Body of pancreas (tissue), 4 donors: Measurements from ENCODE around the gene ZNF727. TPM values are rescaled to one million over a fixed set of nuclear protein-coding genes. Genes with fewer than 3 reads are reported as not detected.
A peak's percentile ranks its signal among the peaks of the same experiment; 100 is the strongest.
"Not testable (repeated sequence)": the region's sequence is repeated elsewhere in the genome, so short reads cannot be mapped to it uniquely, and the experiment has no call there.

ENCODE experiments used
- ATAC-seq: fragments of 150-250 bp; one replicate; pipeline ENCODE4 v1.9.1; 2016
- DNase-seq, 4 donors: peaks; one replicate each; pipeline ENCODE4 v3.0.0-alpha.2; 2019
- H3K27ac ChIP-seq, 4 donors: fragments of 200-600 bp; sonication (generic); 1 replicate in 3 of 4; 2 replicates in 1 of 4; pipeline versions ENCODE4 v1.5.1 to v1.6.1; 2016 to 2019; ENCODE audit warnings: mild to moderate bottlenecking in 1 of 4, mixed read lengths in 1 of 4, moderate library complexity in 1 of 4
- H3K27me3 ChIP-seq, 2 donors: fragments of 200-600 bp; sonication (generic); one replicate each; pipeline ENCODE4 v1.6.0; 2016; ENCODE audit warnings: mild to moderate bottlenecking in 1 of 2
- H3K36me3 ChIP-seq, 2 donors: fragments of 200-600 bp; sonication (generic); replicated peaks in 1 of 2; 2 replicates each; pipeline ENCODE4 v1.5.1; 2016; ENCODE audit warnings: low read depth in 2 of 2; ENCODE audit not compliant: insufficient read depth in 1 of 2
- H3K4me1 ChIP-seq: fragments of 200-600 bp; sonication (generic); one replicate; pipeline ENCODE4 v1.6.0; 2016
- H3K4me3 ChIP-seq, 2 donors: fragments of 200-600 bp; sonication (generic); 1 replicate in 1 of 2; 2 replicates in 1 of 2; pipeline ENCODE4 v1.5.1; 2016 to 2019
- H3K9me3 ChIP-seq, 3 donors: fragments of 200-600 bp; sonication (generic); 1 replicate in 2 of 3; 2 replicates in 1 of 3; pipeline ENCODE4 v1.5.1; 2016
- CTCF ChIP-seq, 7 experiments: fragments of 450-650 bp in 4 of 7; fragments of 200-600 bp in 3 of 7; sonication (generic) in 3 of 7; IDR thresholded peaks; one replicate each; pipeline ENCODE4 v1.5.1; 2016 to 2019; ENCODE audit warnings: antibody characterized with exemption in 7 of 7
- POLR2A ChIP-seq, 3 donors: fragments of 450-650 bp; IDR thresholded peaks; one replicate each; pipeline ENCODE4 v1.6.1; 2016; ENCODE audit warnings: antibody characterized with exemption in 3 of 3, mild to moderate bottlenecking in 2 of 3
- WGBS, 2 donors: methylation state at CpG; one replicate each; pipeline ENCODE4 v1.1.5; 2017; 5-methylcytosine and 5-hydroxymethylcytosine counted together
- intact Hi-C: fragments of 100-400 bp; cut with DNase I; formaldehyde crosslinking; loops from one replicate; pipeline ENCODE4 v1.15.1; 2023
- total RNA-seq, 2 donors: library from RNA; depleted of rRNA; stranded (reverse); fragments of >200 nt; gene quantifications; one replicate each; pipeline ENCODE4 v1.1.0, GENCODE V29; 2016

The ZNF727 gene
- total RNA-seq, 2 donors from 2014 or later, result 2.1 to 8.2 TPM

GRCh38 chr7:64046041-64046389 lies 781 bp downstream of the ZNF727 start:
- intact Hi-C loops, result no loop called here
- DNase-seq (peak in 1 of 4 donors; percentile 14), ATAC-seq (no peak)
- no peaks in the 10 kb centered on the region for H3K27me3 ChIP-seq
- H3K9me3 ChIP-seq, result peaks cover 0 to 6% (median 0%) of the 10 kb centered on the region in 3 donors
- 15 to 31% methylated on average over 11 to 12 of the region's 12 CpGs for WGBS, 2 donors
- H3K4me3 ChIP-seq, result peak overlapping the region; percentile 30 to 54
- no peaks in the 10 kb centered on the region for H3K4me1 ChIP-seq
- no peaks in the 10 kb centered on the region for H3K36me3 ChIP-seq
- H3K27ac ChIP-seq, result peak overlapping the region in 3 of 4 donors; percentile 62 to 77 (median 71)
- TF ChIP-seq CTCF (IDR thresholded peaks at IDR 0.05) (no peak), POLR2A (IDR thresholded peaks at IDR 0.05) (no peak)

- 57 to 61% methylated on average over 3 of the region's 3 CpGs for WGBS, 2 donors
- intact Hi-C loops, DNase-seq, H3K4me3 ChIP-seq, H3K36me3 ChIP-seq, H3K27ac ChIP-seq, H3K4me1 ChIP-seq, ATAC-seq, H3K27me3 ChIP-seq: not testable (repeated sequence)
- peaks cover 0 to 83% (median 4%) of the 10 kb centered on the region in 3 donors for H3K9me3 ChIP-seq
Observed at GRCh38 chr7:64077837-64078698, 32.8 kb downstream of the ZNF727 start.

- Histone ChIP-seq H3K27me3 (no peaks in the 10 kb centered on the region), H3K36me3 (no peaks in the 10 kb centered on the region), H3K4me1 (no peaks in the 10 kb centered on the region), H3K4me3 (no peak overlapping the region), H3K9me3 (peaks cover 0 to 86% (median 4%) of the 10 kb centered on the region in 3 donors), H3K27ac (no peak overlapping the region)
- no peak for TF ChIP-seq CTCF (IDR thresholded peaks at IDR 0.05)
- TF ChIP-seq POLR2A (IDR thresholded peaks at IDR 0.05), result no peak
- ATAC-seq (no peak), DNase-seq (no peak)
- intact Hi-C loops, result no loop called here
- 82 to 88% methylated on average over 2 of the region's 2 CpGs for WGBS, 2 donors
Observed at GRCh38 chr7:64078699-64078994, 33.4 kb downstream of the ZNF727 start.

- WGBS, 2 donors, result 40 to 67% methylated on average over 2 to 3 of the region's 3 CpGs
- no peak overlapping the region for H3K27ac ChIP-seq
- intact Hi-C loops, result no loop called here
- no peak for DNase-seq
- no peak overlapping the region for H3K4me3 ChIP-seq
- H3K9me3 ChIP-seq, result peaks cover 0 to 51% (median 0%) of the 10 kb centered on the region in 3 donors
- TF ChIP-seq CTCF (IDR thresholded peaks at IDR 0.05) (no peak), POLR2A (IDR thresholded peaks at IDR 0.05) (no peak)
- no peaks in the 10 kb centered on the region for H3K27me3 ChIP-seq
- H3K36me3 ChIP-seq, result no peaks in the 10 kb centered on the region
- no peaks in the 10 kb centered on the region for H3K4me1 ChIP-seq
- ATAC-seq, result no peak
Observed at GRCh38 chr7:64087501-64087900, 42.3 kb downstream of the ZNF727 start.

- H3K36me3 ChIP-seq, DNase-seq, H3K4me1 ChIP-seq, ATAC-seq, H3K27ac ChIP-seq, intact Hi-C loops, H3K4me3 ChIP-seq, H3K27me3 ChIP-seq: not testable (repeated sequence)
- peaks cover 0 to 44% (median 0%) of the 10 kb centered on the region in 3 donors for H3K9me3 ChIP-seq
- WGBS, 2 donors, result 55 to 61% methylated on average over 5 of the region's 5 CpGs
Observed at GRCh38 chr7:64088863-64089262, 43.6 kb downstream of the ZNF727 start.

Other genes with a start within 250 kb of the ZNF727 start
- gene ZNF722, start 46.6 kb upstream of the ZNF727 start, total RNA-seq, result not detected
- gene ZNF735, start 161.8 kb downstream of the ZNF727 start, total RNA-seq, result not detected
- not detected for gene ZNF679, start 183.0 kb downstream of the ZNF727 start, total RNA-seq